NCI-H2107 treated with DMSO at 0.1 percent for 48 hours (cell line): ENCODE results near the gene SDR39U1.

Source experiments
- DNase-seq: peaks from one replicate; lab custom pipeline; 2025; ENCODE audit not compliant: unreplicated experiment; lab: John Stamatoyannopoulos, UW

Gene SDR39U1

GRCh38 chr14:24430143-24430681, 12.4 kb downstream of the SDR39U1 start:
- DNase-seq: no peak

DNA sequence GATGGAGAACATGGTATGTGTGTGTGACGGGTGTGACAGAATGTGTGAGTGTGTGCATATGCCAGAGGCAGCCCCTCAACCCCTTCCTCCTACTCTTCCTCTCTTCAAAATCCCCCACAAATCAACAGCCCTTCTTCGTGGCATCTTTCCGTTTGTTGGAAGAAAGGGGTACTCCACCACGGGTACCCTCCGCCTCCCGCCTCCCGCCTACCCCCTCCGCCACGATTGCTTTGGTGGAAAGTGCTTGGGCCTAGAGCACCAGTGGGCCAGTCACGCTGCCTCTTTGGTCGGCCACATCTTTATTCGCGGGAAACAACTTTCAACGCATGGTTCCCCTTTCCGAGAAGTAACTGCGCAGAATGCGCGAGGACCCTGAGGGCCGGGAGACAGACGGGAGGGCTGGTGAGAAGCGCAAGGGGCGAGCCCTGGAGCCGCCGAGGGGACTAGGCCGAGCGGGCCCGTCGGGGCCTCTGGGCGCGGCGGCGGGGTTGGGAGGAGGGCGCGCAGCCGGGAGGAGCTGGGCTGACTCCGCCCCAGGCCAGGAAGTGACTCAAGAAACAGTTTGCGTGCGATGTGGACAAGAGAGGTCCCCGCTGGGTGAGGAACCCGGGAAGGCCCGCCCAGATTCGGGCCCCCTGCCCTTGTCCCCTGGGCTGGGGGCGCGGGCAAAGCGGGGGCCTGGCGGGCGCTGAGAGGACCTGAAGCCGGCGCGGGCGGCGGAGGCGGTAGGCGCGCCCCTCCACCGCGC, 13.0 kb downstream of the SDR39U1 start, which contains the start of the genes CBLN3 and KHNYN:
TSS of gene CBLN3 (minus strand) at position 274 of the 748 bp plus-strand sequence. CDS start 614 bp downstream, outside the sequence.
TSS of gene KHNYN (plus strand) at position 560 of the 748 bp plus-strand sequence. CDS start 777 bp downstream, outside the sequence.
- peak; percentile 78 for DNase-seq

DNA sequence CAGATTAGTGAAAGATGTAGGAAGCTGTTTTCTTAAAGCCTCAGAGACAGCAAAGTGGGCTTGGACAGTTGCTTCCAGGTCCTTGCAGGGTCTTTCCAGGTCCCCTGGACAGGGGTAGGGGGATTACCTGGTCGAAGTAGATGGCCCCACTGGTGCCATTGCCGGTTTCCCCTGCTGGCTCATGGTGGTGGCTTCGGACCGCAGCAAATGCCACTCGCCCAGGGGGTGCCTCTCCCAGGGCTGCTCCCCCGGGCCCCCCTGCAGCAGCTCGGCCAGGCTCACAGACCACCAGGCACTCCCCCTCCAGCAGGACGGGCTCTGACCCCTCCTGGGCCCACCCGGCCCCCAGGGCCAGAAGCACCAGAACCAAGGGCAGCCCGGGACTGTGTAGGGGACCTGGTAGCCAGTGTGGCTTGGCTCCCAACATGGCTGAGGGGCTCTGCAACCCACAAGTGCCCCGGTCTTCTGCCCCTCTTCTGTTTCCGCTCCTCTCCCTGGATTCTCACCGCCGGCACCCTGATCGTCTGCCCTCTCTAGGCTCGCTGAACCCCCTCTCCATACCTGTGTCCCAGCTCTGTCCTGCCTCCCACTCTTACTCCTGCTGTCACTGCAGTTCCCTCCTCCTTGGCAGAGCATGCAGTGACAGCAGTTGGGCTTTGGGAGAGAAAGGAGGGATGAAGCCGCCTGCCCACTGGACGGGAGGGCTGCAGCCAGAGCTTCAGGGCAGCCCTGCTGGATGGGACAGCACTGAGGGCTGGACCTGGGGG, 13.8 kb downstream of the SDR39U1 start:
- DNase-seq: no peak

- DNase-seq: no peak
Measured at GRCh38 chr14:24427537-24428508, 14.8 kb downstream of the SDR39U1 start.

GRCh38 chr14:24426912-24427536, 15.6 kb downstream of the SDR39U1 start:
- no peak for DNase-seq

GRCh38 chr14:24426150-24426911, 16.2 kb downstream of the SDR39U1 start:
- DNase-seq: no peak

DNA sequence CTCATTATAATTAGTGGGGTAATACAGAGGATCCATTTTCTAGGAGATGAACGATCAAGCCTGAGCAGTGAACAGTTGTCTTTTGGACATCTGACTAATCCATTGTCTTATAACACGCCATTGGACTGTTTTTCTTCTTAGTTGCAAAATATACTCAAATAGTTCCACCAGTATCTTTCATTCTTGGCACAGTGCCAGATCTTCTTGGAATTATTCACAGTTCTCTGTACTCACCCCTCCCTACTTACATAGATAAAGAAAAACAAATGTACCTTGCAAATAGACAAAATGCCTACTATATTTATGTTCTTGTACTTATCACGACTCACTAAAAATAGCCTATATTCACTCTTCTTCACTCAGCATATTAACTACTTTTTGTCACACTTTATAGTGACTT, 16.9 kb downstream of the SDR39U1 start:
- DNase-seq: no peak

GRCh38 chr14:24422694-24423601, 19.6 kb downstream of the SDR39U1 start:
- no peak for DNase-seq

DNA sequence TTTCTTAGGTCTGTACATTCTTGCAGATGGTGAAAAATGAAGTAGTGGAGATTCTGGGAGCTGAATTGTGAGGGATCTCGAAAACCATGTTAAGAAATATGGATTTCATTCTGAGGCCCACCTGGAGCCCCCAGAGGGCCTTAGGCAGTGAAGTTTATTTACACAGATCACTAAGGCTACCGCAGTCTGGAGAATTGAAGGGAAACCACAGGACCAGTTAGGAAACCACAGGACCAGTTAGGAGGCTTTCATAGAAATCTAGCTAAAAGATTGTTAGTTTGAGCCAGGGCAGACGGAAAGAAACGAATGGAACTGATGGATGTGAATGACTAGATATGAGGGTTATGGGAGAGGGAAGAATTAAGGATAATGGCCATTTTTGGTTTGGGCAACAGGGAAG, 20.3 kb downstream of the SDR39U1 start:
- no peak for DNase-seq

- no peak for DNase-seq
Measured at GRCh38 chr14:24418492-24418873, 24.1 kb downstream of the SDR39U1 start.

DNA sequence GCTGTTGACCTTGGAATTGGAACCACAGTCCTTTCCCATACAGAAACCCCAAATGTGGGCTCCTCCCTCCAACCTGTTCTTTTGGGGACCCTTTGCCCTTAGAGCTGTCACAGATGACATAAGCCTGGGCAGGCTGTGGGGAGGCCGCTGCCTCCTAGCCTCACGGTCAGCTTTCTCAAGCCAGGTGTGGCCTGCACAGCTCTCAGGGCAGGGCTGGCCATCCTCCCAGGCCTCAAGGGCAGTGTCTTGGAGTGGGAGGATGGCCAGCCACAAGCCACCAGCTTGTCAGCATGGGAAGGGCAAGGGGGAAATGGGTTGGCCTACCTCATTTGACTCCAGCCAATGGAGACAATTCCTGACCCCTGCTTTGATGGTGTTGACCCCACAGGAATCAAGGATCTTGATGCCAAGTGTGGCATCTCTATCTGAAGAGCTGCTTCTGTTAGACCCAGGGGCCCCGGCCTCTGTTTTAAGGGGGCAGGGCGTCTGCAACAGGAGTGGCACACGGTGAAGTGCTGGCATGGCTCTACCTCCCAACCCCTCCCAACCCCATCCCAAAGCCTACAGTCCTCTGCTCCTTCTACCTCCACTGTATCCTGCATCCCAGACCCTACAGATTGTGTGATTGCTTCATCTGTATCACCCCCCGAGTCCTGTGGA, 24.6 kb downstream of the SDR39U1 start:
- no peak for DNase-seq

- no peak for DNase-seq
Measured at GRCh38 chr14:24416932-24417619, 25.5 kb downstream of the SDR39U1 start.

DNA sequence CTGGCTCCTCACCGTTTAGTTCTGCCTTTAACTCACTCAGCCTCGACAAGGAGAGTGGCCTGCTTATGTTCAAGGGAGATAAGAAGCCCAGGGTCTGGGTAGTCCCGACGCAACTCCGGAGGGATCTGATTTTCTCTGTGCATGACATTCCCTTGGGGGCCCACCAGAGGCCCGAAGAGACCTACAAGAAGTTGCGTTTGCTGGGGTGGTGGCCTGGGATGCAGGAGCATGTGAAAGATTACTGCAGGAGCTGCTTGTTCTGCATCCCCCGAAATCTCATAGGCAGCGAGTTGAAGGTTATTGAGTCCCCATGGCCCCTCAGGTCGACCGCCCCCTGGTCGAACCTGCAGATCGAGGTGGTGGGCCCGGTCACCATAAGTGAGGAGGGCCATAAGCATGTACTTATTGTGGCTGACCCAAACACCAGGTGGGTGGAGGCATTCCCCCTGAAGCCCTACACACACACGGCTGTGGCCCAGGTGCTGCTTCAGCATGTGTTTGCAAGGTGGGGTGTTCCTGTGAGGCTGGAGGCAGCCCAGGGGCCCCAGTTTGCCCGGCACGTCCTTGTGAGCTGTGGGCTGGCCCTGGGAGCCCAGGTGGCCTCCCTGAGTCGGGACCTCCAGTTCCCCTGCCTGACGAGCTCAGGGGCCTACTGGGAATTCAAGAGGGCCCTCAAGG, 26.2 kb downstream of the SDR39U1 start:
- DNase-seq: no peak

GRCh38 chr14:24415421-24416253, 26.9 kb downstream of the SDR39U1 start:
- no peak for DNase-seq

DNA sequence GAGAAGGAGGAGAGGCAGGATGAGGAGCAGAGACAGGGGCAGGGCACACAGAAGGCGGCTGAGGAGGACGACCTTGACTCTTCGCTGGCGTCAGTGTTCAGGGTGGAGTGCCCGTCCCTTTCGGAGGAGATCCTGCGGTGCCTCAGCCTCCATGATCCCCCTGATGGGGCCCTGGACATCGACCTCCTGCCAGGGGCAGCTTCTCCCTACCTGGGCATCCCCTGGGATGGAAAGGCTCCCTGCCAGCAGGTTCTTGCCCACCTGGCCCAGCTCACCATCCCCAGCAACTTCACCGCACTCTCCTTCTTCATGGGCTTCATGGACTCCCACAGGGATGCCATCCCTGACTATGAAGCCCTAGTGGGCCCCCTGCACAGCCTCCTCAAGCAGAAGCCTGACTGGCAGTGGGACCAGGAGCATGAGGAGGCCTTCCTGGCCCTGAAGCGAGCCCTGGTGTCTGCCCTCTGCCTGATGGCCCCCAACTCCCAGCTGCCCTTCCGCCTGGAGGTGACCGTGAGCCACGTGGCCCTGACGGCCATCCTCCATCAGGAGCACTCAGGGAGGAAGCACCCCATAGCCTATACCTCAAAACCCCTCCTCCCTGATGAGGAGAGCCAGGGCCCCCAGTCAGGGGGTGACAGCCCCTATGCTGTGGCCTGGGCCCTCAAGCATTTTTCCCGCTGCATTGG, 27.7 kb downstream of the SDR39U1 start:
- no peak for DNase-seq
